Activated CD4-positive, alpha-beta T cell treated with anti-CD3 and anti-CD28 coated beads, Interleukin-2, amount 10 ng/mL, durations not matched to agents 24 days and 14 days (primary cell): Measurements from ENCODE around the gene DNAJB4. TPM values are rescaled to one million over a fixed set of nuclear protein-coding genes. Genes with fewer than 3 reads are reported as not detected.

ENCODE experiments used
- DNase-seq: peaks from one replicate; pipeline ENCODE4 v3.0.0; 2022
- H3K27ac Mint-ChIP-seq: one replicate; pipeline ENCODE4 v1.8.0; 2022; ENCODE audit warnings: mild to moderate bottlenecking, mixed read lengths
- H3K27me3 Mint-ChIP-seq: one replicate; pipeline ENCODE4 v1.8.0; 2022; ENCODE audit warnings: mixed read lengths
- H3K36me3 Mint-ChIP-seq: one replicate; pipeline ENCODE4 v1.8.0; 2022; ENCODE audit warnings: low read depth, mild to moderate bottlenecking, mixed read lengths
- H3K4me1 Mint-ChIP-seq: one replicate; pipeline ENCODE4 v1.8.0; 2021; ENCODE audit warnings: mixed read lengths
- H3K4me3 Mint-ChIP-seq: one replicate; pipeline ENCODE4 v1.8.0; 2022; ENCODE audit warnings: mild to moderate bottlenecking, moderate library complexity, mixed read lengths
- H3K9me3 Mint-ChIP-seq: one replicate; pipeline ENCODE4 v1.8.0; 2021; ENCODE audit warnings: mixed read lengths
- intact Hi-C: fragments of 100-400 bp; cut with micrococcal nuclease; formaldehyde crosslinking; loops from one replicate; pipeline ENCODE4 v1.15.1; 2023
- total RNA-seq: library from RNA; stranded (reverse); gene quantifications from 2 replicates; pipeline ENCODE4 v1.2.3, GENCODE V29; 2022

The DNAJB4 gene
- total RNA-seq, 1 donor from 2014 or later, result 11.0 TPM

DNA sequence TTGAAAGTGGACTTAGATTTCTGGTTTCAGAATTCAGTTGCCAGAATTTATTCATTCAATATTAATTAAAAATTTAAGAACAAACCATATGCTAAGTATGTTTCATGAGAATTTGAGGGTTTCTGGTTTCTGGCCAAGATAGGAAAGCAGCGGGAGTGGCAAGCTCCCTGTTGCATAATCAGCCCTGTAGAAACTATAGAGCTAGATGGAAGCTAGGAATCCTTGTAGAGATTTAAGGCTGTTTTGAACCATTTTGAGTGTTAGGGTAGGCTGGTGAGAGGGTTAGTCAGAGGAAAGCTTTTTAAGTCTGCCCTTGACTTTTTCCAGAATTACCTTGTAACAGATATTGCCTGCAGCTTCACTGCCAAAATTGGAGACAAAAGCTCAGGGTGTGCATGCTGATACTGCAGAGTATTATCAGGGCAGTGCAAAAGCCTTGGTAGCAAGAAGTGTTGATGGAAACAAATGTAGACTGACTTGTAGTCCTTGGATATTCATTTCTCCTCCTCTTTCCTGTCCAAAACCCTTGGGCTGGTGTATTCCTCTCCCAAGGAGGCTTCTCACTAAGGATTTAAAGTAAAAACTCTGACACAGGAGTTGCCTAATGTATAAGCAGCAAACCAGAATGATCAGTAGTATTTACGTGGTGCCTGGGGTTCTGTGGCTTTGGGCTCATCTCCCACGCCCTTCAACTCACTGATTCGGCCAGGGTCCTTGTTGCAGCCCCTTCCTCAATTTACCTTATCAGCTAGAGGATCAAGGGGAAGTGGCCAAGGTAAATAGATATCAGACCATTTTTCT, 28.5 kb downstream of the DNAJB4 start:
- H3K27me3 Mint-ChIP-seq, result peaks cover 20% of the 10 kb centered on the region
- DNase-seq, result no peak
- H3K4me1 Mint-ChIP-seq, result no peaks in the 10 kb centered on the region
- no peak overlapping the region for H3K27ac Mint-ChIP-seq
- H3K4me3 Mint-ChIP-seq, result no peak overlapping the region
- H3K36me3 Mint-ChIP-seq, result no peaks in the 10 kb centered on the region
- no peaks in the 10 kb centered on the region for H3K9me3 Mint-ChIP-seq
- intact Hi-C loops, result no loop called here

DNA sequence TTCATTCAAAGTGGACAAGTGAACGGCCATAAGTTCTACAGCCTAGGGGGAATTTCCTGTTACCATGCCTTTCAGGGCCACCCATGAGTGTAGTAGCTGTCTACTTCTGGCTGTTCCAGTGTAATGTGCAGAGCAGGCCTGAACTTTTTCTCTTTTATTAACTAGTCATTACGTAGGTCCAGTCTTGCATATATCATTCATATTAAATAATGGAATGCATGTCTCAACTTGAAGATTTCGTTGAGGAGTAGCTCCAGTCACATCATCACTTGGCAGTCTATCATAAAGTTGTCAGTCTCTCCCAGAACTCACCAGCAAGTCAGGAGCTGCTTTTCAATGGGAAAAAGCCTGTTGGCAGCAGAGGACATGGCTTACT, 29.0 kb downstream of the DNAJB4 start:
- intact Hi-C loops, result no loop called here
- no peaks in the 10 kb centered on the region for H3K9me3 Mint-ChIP-seq

DNA sequence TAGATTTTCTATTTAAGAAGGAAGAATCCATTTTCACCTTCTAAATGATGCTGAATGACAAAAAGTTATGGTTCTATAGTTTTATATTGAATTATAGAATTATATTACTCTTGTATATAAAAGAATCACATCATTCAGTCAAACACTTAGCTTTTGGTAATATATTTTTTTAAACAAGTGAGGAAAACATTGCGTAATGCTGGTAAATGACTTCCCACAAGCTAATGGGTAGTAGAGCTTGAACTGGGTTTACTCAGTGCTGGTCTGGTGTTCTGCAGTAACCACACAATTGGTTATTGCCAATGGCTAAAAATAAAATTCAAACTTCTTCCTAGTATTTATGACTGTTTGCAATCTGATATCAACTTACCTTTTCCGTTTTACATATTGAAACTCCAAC, 30.4 kb downstream of the DNAJB4 start:
- DNase-seq, result no peak
- H3K27me3 Mint-ChIP-seq, result peaks cover 21% of the 10 kb centered on the region
- H3K4me1 Mint-ChIP-seq, result no peaks in the 10 kb centered on the region
- H3K4me3 Mint-ChIP-seq, result no peak overlapping the region
- no peaks in the 10 kb centered on the region for H3K9me3 Mint-ChIP-seq
- intact Hi-C loops, result loop anchor here (5.0 kb wide), 1 partner anchor 48 kb away; no protein-coding TSS in a partner anchor
- H3K36me3 Mint-ChIP-seq, result no peaks in the 10 kb centered on the region
- no peak overlapping the region for H3K27ac Mint-ChIP-seq

More for the DNA sequence above, 29.0 kb downstream of the DNAJB4 start:
- peaks cover 23% of the 10 kb centered on the region for H3K27me3 Mint-ChIP-seq
- no peaks in the 10 kb centered on the region for H3K36me3 Mint-ChIP-seq
- no peak overlapping the region for H3K4me3 Mint-ChIP-seq
- H3K27ac Mint-ChIP-seq, result no peak overlapping the region
- H3K4me1 Mint-ChIP-seq, result no peaks in the 10 kb centered on the region
- DNase-seq, result no peak

DNA sequence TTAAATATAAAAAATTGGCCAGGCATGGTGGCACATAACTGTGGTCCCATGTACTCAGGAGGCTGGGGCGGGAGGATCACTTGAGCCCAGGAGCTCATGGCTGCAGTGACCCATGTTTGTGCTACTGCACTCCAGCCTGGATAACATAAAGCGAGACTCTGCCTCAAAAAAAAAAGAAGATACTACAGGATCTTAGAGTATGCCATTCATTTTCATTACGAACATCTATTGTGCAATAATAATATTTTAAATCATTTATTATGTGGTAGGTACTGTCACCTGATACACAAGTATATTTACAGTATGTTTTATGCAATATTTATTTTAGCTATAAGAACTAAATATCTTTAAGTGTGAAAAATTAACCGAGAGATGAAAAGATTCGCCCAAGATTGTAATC, 31.7 kb downstream of the DNAJB4 start:
- intact Hi-C loops, result loop anchor here (5.0 kb wide), 1 partner anchor 49 kb away; no protein-coding TSS in a partner anchor
- Mint-ChIP-seq H3K4me1 (peaks cover 7% of the 10 kb centered on the region), H3K27ac (no peak overlapping the region), H3K4me3 (no peak overlapping the region), H3K27me3 (peaks cover 23% of the 10 kb centered on the region), H3K36me3 (no peaks in the 10 kb centered on the region), H3K9me3 (no peaks in the 10 kb centered on the region)
- no peak for DNase-seq

DNA sequence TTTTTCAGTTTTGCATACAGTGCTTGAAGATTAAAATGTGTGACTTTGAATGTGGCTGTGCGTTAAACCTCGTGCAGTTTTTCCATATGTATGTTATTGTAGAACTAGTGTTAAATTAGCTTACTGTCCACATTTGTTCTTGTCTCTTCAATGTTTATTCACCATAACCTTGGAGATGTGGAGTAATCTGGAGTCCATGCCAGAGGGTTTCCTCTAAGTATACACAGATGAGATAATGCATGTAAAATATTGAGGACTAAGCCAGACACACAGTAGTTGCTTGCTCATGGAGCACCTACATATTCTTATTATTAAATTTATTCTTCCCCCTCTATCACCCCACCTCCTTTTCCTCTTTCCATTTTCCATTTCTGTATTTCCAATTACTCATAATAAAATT, 33.3 kb downstream of the DNAJB4 start:
- DNase-seq, result no peak
- Mint-ChIP-seq H3K27ac (no peak overlapping the region), H3K36me3 (no peaks in the 10 kb centered on the region), H3K4me1 (peaks cover 7% of the 10 kb centered on the region), H3K27me3 (peaks cover 27% of the 10 kb centered on the region), H3K9me3 (no peaks in the 10 kb centered on the region), H3K4me3 (no peak overlapping the region)
- intact Hi-C loops, result loop anchor here (5.0 kb wide), 1 partner anchor 51 kb away; no protein-coding TSS in a partner anchor

DNA sequence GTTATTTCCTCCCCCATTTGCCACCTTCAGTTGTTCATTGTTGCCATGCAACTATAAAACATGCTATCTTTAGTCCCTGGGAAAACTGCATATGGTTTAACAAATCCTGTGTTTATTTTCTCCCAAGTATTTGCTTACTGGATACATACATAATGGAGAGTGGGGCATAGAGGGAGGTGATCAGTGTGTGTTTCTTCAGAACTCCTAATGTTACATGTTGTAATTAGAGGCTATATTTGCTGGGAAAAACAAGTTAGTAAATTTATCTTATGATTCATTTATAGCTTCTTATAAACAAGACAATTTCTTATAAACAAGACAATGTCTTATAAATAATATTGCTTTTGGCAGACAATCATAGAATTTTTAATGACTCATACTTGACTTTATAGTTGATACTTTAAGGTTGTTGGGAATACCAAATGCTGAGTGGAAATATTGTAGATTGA, 33.8 kb downstream of the DNAJB4 start:
- no peaks in the 10 kb centered on the region for H3K9me3 Mint-ChIP-seq
- peaks cover 7% of the 10 kb centered on the region for H3K4me1 Mint-ChIP-seq
- H3K27me3 Mint-ChIP-seq, result peaks cover 31% of the 10 kb centered on the region
- intact Hi-C loops, result loop anchor here (5.0 kb wide), 1 partner anchor 51 kb away; no protein-coding TSS in a partner anchor
- no peak for DNase-seq
- no peaks in the 10 kb centered on the region for H3K36me3 Mint-ChIP-seq
- H3K27ac Mint-ChIP-seq, result no peak overlapping the region
- no peak overlapping the region for H3K4me3 Mint-ChIP-seq

DNA sequence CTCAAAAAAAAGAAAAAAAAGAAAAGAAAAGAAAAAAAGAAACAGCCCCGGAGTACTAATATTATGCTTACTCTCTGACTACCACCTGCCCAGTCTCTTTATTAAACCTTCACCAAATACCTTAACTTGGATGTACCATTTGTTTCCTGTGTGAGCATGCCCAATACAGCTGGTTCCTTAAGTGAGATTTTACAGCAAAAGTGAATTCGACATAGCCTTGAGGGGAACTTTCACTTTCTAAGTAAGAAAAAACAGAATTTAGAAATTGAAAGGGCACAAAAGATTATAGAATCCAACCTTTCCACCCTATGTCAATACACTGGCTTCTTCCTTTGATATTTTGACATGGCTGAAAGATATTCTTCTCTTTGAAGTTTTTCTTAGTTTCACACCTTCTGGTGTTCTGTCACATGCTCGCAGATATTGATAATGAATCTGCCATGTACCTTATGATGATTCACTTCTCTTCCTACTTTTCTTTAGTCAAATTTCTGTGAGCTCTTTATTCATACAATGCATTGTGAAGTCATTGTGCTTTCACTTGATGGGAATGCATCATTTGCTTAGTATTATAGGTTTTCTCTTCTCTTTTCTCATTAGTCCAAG, 35.8 kb downstream of the DNAJB4 start:
- DNase-seq, result no peak
- peak overlapping the region; percentile 17 for H3K4me3 Mint-ChIP-seq
- no peaks in the 10 kb centered on the region for H3K36me3 Mint-ChIP-seq
- peaks cover 19% of the 10 kb centered on the region for H3K4me1 Mint-ChIP-seq
- H3K9me3 Mint-ChIP-seq, result no peaks in the 10 kb centered on the region
- intact Hi-C loops, result loop anchor here (2.0 to 10.0 kb wide), 2 partner anchors 36 to 74 kb away; partner anchors contain the start of gene DNAJB4
- peaks cover 31% of the 10 kb centered on the region for H3K27me3 Mint-ChIP-seq
- no peak overlapping the region for H3K27ac Mint-ChIP-seq

DNA sequence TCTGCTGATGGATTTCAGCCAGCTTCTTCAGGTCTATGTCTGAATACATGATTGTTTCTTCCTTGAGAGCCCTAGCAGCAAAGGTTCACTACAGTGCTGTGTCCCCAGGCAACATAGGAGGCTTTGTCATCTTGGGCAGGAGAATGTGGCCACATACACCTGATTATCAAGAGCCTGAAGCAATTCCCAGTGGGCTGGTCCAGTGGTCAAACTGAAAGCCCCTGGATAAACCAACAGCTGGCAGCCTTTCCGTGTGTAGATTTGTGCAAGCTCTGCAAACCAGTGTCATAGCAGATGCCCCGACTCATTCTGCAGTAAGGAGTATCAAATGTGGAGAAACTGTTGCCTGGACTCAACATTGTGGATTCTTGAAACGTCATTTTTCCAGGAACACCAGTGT, 38.7 kb downstream of the DNAJB4 start:
- intact Hi-C loops, result loop anchor here (10.0 kb wide), 1 partner anchor 71 kb away; no protein-coding TSS in a partner anchor
- no peaks in the 10 kb centered on the region for H3K36me3 Mint-ChIP-seq
- H3K4me1 Mint-ChIP-seq, result peaks cover 28% of the 10 kb centered on the region

DNA sequence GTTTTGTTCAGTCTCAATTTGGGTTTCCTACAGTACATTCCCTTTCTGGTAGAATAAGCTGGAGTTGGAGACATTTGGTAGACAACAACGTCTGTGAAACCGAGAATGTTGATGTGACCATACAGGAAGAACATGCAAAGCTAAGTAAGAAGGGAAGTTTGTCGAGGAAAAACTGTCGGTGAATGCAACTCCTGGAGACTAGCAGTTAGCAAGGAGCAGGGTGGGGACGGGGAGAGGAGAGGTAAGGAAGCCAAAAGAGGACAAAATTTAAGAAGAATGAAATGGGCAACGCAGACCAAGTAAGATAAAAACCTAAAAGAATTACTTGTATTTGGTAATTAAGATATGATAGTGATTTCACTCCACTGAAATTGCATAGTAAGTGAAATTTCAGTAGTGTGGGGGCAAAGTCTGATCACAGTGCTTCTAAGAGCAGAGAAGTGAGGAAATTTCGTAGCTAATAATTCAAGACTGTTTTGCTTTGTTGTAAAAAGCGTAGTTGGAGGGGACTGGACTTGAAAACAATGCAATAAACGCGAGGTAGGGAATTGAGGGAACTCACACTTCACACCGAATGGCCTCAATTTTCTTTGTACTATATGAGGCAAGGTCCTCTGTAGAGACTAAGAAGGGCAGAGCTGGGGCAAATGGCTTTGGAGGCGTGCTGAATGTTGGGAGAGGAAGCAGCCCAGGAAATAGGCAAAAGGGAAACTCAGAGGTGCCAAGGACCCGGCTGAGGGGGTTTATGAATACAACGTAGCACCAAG, 40.2 kb downstream of the DNAJB4 start:
- peaks cover 32% of the 10 kb centered on the region for H3K4me1 Mint-ChIP-seq
- H3K9me3 Mint-ChIP-seq, result no peaks in the 10 kb centered on the region
- H3K36me3 Mint-ChIP-seq, result no peaks in the 10 kb centered on the region
- intact Hi-C loops, result loop anchor here (10.0 kb wide), 1 partner anchor 70 kb away; no protein-coding TSS in a partner anchor
- peak overlapping the region; percentile 81 for H3K4me3 Mint-ChIP-seq
- H3K27ac Mint-ChIP-seq, result no peak overlapping the region
- DNase-seq, result no peak
- H3K27me3 Mint-ChIP-seq, result peaks cover 49% of the 10 kb centered on the region

More for the DNA sequence above, 38.7 kb downstream of the DNAJB4 start:
- Mint-ChIP-seq H3K27ac (no peak overlapping the region), H3K4me3 (no peak overlapping the region), H3K9me3 (no peaks in the 10 kb centered on the region), H3K27me3 (peaks cover 47% of the 10 kb centered on the region)
- DNase-seq, result no peak

DNA sequence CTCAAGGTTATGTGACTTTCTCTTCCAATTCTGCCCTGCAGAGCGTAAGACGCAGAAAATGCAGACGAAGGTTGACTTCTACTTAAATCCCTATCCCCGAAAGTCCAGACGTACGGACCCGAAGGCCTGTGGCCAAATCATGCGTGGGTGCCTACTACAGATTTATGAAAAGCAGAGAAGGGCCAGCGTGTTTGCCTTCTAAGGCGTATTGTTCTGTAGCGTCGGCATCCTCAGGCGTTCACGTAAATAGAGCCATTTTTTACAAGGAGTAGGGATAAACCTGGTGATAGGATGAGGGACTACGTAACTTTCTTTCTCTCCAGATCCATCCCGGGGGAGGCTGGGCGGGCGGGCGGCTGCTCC, 40.8 kb downstream of the DNAJB4 start:
- Mint-ChIP-seq H3K27me3 (peaks cover 47% of the 10 kb centered on the region), H3K4me3 (peak overlapping the region; percentile 81), H3K36me3 (no peaks in the 10 kb centered on the region), H3K4me1 (peaks cover 30% of the 10 kb centered on the region), H3K9me3 (no peaks in the 10 kb centered on the region), H3K27ac (no peak overlapping the region)
- intact Hi-C loops, result loop anchor here (10.0 kb wide), 1 partner anchor 69 kb away; no protein-coding TSS in a partner anchor
- DNase-seq, result no peak

DNA sequence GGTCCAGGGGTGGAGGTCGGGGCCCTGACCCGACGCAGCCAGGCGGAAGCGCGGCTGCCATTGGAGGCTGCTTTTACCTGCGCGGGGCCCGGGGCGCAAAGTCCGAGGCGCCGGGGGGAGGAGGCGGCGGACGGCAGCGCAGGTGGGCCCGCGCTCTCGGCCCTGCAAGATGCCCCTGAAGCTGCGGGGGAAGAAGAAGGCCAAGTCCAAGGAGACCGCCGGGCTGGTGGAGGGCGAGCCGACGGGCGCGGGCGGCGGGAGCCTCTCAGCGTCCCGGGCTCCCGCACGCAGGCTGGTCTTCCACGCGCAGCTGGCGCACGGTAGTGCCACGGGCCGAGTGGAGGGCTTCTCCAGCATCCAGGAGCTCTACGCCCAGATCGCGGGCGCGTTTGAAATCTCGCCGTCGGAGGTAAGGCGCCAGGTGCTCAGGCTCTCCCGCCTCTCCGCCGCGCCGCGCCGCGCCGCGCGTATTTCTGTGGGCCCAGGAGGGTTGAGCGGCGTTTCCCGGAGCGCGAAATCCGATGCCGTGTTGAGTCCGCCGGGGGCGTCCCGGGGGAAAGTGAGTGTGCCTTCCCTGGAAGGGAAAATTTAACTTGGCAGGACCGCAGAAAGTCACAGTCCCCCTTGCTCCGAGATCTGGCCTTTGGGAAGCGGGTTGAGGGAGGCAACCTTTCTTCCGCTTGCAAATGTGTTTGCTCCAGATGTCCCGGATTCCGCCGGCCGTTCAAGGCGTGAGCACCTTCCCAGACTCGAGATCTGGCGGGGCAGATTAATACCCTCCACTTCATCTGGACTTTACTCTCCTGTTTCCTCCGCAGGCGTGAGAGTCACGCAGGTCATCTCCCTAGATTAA, 41.4 kb downstream of the DNAJB4 start, which contains the start of gene GIPC2:
Gene GIPC2, plus strand, starts transcription at position 41 of the 853 bp plus-strand sequence. Its CDS starts 129 bp downstream, at position 170.
- Mint-ChIP-seq H3K4me3 (peak within 1 kb of the TSS; percentile 81), H3K36me3 (no peaks in the 10 kb centered on the region), H3K4me1 (peaks cover 25% of the 10 kb centered on the region), H3K27ac (peak within 1 kb of the TSS; percentile 30), H3K9me3 (no peaks in the 10 kb centered on the region), H3K27me3 (peaks cover 47% of the 10 kb centered on the region)
- intact Hi-C loops, result loop anchor here (2.0 to 10.0 kb wide), 2 partner anchors 69 to 363 kb away; partner anchors contain the start of gene ZZZ3
- DNase-seq, result peak; percentile 72

DNA sequence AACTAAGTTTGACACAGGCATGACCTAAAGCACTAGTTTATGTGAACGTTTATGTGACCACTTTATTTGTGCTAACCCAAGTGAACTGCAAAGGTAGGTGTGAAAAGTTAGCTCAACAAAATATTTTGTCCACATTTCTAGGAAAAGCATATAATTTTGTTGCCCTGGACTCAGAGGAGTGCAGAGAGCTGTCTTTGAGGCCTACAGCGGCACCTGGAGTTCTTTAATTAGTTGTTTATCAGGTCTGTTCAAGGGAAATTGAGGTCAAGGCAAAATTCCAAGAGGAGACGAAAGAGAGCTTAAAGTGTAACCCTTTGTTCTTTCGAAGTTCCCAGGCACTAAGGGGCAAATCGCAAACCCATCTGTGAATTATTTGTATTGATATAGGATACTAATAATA, 42.4 kb downstream of the DNAJB4 start:
- DNase-seq, result no peak
- Mint-ChIP-seq H3K4me3 (no peak overlapping the region), H3K27me3 (peaks cover 49% of the 10 kb centered on the region), H3K4me1 (peaks cover 25% of the 10 kb centered on the region), H3K9me3 (no peaks in the 10 kb centered on the region), H3K27ac (no peak overlapping the region), H3K36me3 (no peaks in the 10 kb centered on the region)
- intact Hi-C loops, result loop anchor here (2.0 to 10.0 kb wide), 2 partner anchors 68 to 364 kb away; partner anchors contain the start of gene ZZZ3
